KMS-11 (cell line): ENCODE measurements around the gene WDTC1.

ENCODE experiments used
- H2AFZ ChIP-seq: fragments of 200-600 bp; sonication (generic); 2 replicates; pipeline ENCODE4 v1.6.1; 2016; ENCODE audit warnings: antibody characterized with exemption, mixed run types, low read depth
- H3K27ac ChIP-seq: fragments of 200-600 bp; sonication (generic); 2 replicates; pipeline ENCODE4 v1.6.1; 2016; ENCODE audit warnings: mild to moderate bottlenecking, mixed run types
- H3K27me3 ChIP-seq: fragments of 200-600 bp; sonication (generic); 2 replicates; pipeline ENCODE4 v1.6.1; 2017; ENCODE audit warnings: mild to moderate bottlenecking, low read depth, mixed run types, moderate library complexity; ENCODE audit not compliant: insufficient read depth
- H3K36me3 ChIP-seq: fragments of 200-600 bp; sonication (generic); 2 replicates; pipeline ENCODE4 v1.6.1; 2017; ENCODE audit warnings: mild to moderate bottlenecking, mixed run types; ENCODE audit not compliant: insufficient read depth
- H3K4me1 ChIP-seq: fragments of 200-600 bp; sonication (generic); 2 replicates; pipeline ENCODE4 v1.6.1; 2016; ENCODE audit warnings: mild to moderate bottlenecking, low read depth, mixed run types; ENCODE audit not compliant: poor library complexity, severe bottlenecking
- H3K4me2 ChIP-seq: fragments of 200-600 bp; sonication (generic); 2 replicates; pipeline ENCODE4 v1.7.0; 2016; ENCODE audit warnings: mild to moderate bottlenecking, mixed run types
- H3K4me3 ChIP-seq: fragments of 200-600 bp; sonication (generic); IDR thresholded peaks from 2 replicates; pipeline ENCODE4 v1.6.1; 2017; ENCODE audit warnings: low read depth, low read length, mixed read lengths; ENCODE audit not compliant: insufficient read depth
- H3K79me2 ChIP-seq: fragments of 200-600 bp; sonication (generic); 2 replicates; pipeline ENCODE4 v1.6.1; 2016; ENCODE audit warnings: low read depth, mixed run types; ENCODE audit not compliant: insufficient read depth
- H3K9ac ChIP-seq: fragments of 200-600 bp; sonication (generic); 2 replicates; pipeline ENCODE4 v1.6.1; 2016; ENCODE audit warnings: mild to moderate bottlenecking, mixed run types
- H4K20me1 ChIP-seq: fragments of 200-600 bp; sonication (generic); 2 replicates; pipeline ENCODE4 v1.6.1; 2016; ENCODE audit warnings: mild to moderate bottlenecking, mixed run types; ENCODE audit not compliant: insufficient read depth
- TF ChIP-seq, protein P1 (sequence below): fragments of 200-600 bp; sonication (generic); conservative IDR thresholded peaks from 2 replicates; pipeline ENCODE4 v1.6.1; 2017; ENCODE audit warnings: low read depth, mild to moderate bottlenecking, antibody characterized with exemption, low read length, moderate library complexity, mixed read lengths

WDTC1 gene

DNA sequence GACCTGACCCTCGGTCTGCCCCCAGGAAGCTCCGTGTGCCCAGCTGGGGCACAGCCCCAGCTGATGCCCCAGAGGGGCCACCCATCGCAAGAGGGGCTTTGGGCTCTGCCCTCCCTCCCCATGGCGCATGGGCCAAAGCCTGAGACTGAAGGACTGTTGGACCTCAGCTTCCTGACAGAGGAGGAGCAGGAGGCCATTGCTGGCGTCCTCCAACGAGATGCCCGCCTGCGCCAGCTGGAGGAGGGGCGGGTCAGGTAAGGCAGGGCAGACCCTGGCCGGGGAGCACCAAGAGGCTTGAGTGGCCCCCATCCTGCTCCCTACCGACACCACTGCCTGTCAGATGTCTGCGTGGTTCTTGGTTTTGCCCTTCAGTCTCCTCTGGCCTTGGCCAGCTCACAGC, 110.8 kb downstream of the WDTC1 start:
- TF ChIP-seq, protein P1, sequence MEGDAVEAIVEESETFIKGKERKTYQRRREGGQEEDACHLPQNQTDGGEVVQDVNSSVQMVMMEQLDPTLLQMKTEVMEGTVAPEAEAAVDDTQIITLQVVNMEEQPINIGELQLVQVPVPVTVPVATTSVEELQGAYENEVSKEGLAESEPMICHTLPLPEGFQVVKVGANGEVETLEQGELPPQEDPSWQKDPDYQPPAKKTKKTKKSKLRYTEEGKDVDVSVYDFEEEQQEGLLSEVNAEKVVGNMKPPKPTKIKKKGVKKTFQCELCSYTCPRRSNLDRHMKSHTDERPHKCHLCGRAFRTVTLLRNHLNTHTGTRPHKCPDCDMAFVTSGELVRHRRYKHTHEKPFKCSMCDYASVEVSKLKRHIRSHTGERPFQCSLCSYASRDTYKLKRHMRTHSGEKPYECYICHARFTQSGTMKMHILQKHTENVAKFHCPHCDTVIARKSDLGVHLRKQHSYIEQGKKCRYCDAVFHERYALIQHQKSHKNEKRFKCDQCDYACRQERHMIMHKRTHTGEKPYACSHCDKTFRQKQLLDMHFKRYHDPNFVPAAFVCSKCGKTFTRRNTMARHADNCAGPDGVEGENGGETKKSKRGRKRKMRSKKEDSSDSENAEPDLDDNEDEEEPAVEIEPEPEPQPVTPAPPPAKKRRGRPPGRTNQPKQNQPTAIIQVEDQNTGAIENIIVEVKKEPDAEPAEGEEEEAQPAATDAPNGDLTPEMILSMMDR, result no peak
- no peaks in the 10 kb centered on the region for H3K79me2 ChIP-seq
- no peaks in the 10 kb centered on the region for H3K27me3 ChIP-seq
- no peaks in the 10 kb centered on the region for H3K4me1 ChIP-seq
- H4K20me1 ChIP-seq, result no peaks in the 10 kb centered on the region
- no peak overlapping the region for H3K9ac ChIP-seq
- H3K4me3 ChIP-seq, result no peak overlapping the region
- H3K27ac ChIP-seq, result no peak overlapping the region
- no peak overlapping the region for H2AFZ ChIP-seq
- H3K4me2 ChIP-seq, result no peak overlapping the region
- H3K36me3 ChIP-seq, result no peaks in the 10 kb centered on the region

GRCh38 chr1:27346357-27346756, 111.9 kb downstream of the WDTC1 start:
- Histone ChIP-seq H2AFZ (no peak overlapping the region), H3K79me2 (no peaks in the 10 kb centered on the region), H3K4me2 (no peak overlapping the region), H3K9ac (no peak overlapping the region), H3K4me1 (no peaks in the 10 kb centered on the region), H3K4me3 (no peak overlapping the region), H4K20me1 (no peaks in the 10 kb centered on the region), H3K27ac (no peak overlapping the region), H3K36me3 (no peaks in the 10 kb centered on the region), H3K27me3 (no peaks in the 10 kb centered on the region)
- TF ChIP-seq, protein P1, result no peak

GRCh38 chr1:27346991-27347624, 112.7 kb downstream of the WDTC1 start:
- no peak overlapping the region for H3K27ac ChIP-seq
- no peak overlapping the region for H3K4me3 ChIP-seq
- no peak overlapping the region for H3K4me2 ChIP-seq
- no peaks in the 10 kb centered on the region for H3K27me3 ChIP-seq
- H3K4me1 ChIP-seq, result no peaks in the 10 kb centered on the region
- H3K79me2 ChIP-seq, result no peaks in the 10 kb centered on the region
- H2AFZ ChIP-seq, result no peak overlapping the region
- H3K36me3 ChIP-seq, result no peaks in the 10 kb centered on the region
- TF ChIP-seq, protein P1, result no peak
- no peaks in the 10 kb centered on the region for H4K20me1 ChIP-seq
- no peak overlapping the region for H3K9ac ChIP-seq

DNA sequence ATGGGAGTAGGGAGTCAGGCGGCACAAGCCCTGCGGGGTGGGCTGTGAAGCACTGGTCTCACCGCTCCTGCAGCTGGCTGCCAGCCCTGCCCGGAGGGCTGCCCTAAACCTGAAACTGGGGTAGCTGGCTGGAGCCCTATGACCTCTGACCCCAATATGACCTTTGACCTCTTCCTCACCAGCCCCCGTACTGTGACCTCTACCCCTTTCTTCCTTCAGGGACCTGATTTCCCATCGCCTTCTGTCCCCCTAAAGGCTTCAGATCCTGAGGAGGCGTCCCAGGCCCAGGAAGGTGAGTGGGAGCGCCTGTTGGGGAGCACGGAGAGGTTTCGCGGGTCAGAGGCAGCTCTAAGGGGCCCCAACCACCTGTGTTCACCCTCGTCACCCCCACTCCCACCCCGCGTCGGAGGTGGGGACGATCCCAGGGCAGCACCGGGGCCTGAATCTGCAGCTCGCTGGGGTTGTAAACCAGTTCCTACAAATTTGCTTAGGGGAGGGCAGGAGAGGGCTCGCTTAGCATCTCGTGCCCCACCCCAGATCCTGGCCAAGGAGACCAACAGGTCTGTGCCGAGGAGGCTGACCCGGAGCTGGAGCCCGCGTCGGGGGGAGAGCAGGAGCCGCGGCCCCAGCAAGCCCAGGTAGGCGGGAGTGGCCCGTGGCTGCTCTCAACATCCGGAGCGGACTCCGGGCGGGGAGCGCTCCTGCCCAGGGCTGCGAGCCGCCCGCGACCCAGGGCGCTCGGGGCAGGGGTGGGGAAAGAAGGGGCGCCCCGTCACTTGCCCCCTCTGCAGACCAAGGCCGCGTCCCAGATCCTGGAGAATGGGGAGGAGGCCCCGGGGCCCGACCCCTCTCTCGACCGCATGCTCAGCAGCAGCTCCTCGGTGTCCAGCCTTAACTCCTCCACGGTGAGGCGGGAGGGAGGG, 114.7 kb downstream of the WDTC1 start:
- H3K4me2 ChIP-seq, result no peak overlapping the region
- H2AFZ ChIP-seq, result peak overlapping the region; percentile 22; the same call in 1 of the 2 replicates
- H3K9ac ChIP-seq, result no peak overlapping the region
- no peak overlapping the region for H3K27ac ChIP-seq
- no peaks in the 10 kb centered on the region for H3K4me1 ChIP-seq
- no peaks in the 10 kb centered on the region for H3K27me3 ChIP-seq
- TF ChIP-seq, protein P1, result no peak
- H3K4me3 ChIP-seq, result no peak overlapping the region
- no peaks in the 10 kb centered on the region for H4K20me1 ChIP-seq
- H3K79me2 ChIP-seq, result no peaks in the 10 kb centered on the region
- H3K36me3 ChIP-seq, result no peaks in the 10 kb centered on the region
